ENCODE results near the gene OTUD7B.

Gene OTUD7B

DNA sequence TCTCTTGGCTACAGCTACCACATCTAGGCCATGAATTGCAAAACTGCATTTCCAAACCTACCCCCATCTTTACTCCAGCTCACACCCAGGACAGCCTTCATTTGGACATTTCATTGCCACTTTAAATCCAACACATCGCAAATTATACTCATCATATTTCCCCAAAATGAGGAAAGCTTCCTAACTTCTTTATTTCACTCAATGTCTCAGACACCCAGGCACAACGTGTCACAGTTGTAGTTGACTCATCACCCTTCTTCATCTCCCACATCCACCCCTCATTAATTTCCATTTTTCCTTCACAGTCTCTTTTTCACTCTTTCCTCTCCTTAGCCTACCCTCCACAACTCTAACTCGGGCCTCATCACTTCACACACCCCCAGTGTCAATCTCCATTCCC is 6.7 kb downstream of the OTUD7B start:
- DNase-seq (ENCODE audit: low read depth in 2 of 3, low spot score in 1 of 3) = no peak

DNA sequence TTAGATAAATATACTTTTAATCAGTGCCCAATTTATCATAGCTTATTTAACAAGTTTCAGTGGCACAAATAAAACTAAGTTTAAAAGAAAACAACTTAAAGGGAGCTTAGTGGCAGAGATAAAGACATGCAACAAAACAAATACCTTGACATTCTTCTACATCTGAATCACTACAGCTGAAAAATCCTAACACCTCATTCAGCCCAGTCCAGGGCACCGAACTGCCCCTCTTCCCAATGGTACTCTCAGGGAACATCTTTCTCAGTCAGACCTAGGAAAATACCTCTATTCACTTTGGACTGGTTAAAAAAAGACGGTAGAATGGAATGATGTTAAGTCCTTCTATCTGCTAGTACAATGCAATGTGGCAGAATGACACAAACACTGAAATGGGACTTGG is 8.3 kb downstream of the OTUD7B start:
- DNase-seq (ENCODE audit: low read depth in 2 of 3, low spot score in 1 of 3) = no peak

DNA sequence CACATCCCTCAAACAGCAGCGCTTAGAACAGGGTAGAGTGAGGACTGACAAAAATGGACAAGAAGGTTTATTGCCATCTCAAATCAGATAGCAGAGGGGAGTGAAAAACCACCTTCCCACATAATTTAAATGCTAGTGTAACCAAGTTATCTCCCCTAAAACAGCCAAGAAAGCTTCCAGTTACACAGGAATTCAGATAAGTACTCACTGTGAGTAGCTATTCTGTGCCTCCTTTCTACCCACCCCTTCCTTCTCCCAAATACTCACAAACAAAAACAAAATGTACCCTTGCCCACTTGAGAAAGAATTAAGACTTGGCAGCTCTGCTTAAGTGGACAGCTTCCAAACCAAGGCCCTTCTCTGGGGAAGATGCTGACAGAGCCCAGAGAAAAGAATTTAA is 9.1 kb downstream of the OTUD7B start:
- no peak for DNase-seq (ENCODE audit: low read depth in 2 of 3, low spot score in 1 of 3)

DNA sequence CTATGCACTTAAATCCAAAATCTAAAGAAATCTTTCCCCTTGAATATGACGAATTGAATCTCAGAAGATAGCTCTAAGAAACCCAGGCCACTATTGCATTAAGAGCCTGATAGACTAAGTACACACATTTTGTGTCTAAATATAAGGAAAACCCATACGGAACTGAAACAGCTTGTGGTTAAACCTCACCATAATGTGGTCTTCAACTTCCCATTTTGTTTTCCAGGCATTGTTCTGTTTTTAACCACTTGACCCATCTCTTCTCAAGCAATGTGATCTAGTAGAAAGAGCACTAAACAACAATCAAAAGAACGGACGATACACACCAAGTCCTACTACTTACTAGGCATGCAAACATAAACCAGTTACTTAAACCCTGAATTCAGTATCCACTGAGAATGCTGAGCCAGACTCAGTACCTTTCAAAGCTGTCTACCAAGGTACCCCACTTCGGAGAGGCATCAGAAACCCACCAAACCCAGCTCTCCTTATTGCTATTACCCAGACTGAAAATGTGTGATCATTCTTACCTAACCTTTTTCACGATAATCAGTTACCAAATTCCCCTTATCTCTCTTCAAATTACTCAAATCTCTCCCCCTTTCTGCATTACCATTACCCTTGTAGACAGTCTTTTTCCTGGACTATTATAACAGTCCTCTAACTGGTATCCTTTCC is 12.8 kb downstream of the OTUD7B start:
- peak in 2 of 3 donors; percentile 6 to 22 for DNase-seq (ENCODE audit: low read depth in 2 of 3, low spot score in 1 of 3)

GRCh38 chr1:149995927-149996326 is 14.6 kb downstream of the OTUD7B start:
- peak in 1 of 3 donors; percentile 13 for DNase-seq (ENCODE audit: low read depth in 2 of 3, low spot score in 1 of 3)

GRCh38 chr1:149993764-149994163 is 16.8 kb downstream of the OTUD7B start:
- DNase-seq (ENCODE audit: low read depth in 2 of 3, low spot score in 1 of 3) = no peak

GRCh38 chr1:149993181-149993580 is 17.3 kb downstream of the OTUD7B start:
- no peak for DNase-seq (ENCODE audit: low read depth in 2 of 3, low spot score in 1 of 3)

DNA sequence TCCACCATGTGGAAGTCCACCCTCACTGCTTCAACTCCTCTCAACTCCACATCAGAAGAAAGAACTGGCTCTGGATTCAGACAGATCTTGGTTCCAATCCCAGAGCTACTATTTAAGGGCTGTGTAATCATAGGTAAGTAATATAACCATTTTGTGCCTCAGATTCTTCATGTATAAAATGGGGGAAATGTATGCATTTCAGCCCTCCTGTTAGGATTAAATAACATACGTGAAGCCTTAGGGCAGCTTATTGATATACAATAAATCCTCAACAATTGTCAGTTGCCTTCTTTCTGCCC is 23.3 kb downstream of the OTUD7B start:
- no peak for DNase-seq (ENCODE audit: low read depth in 2 of 3, low spot score in 1 of 3)

- DNase-seq (ENCODE audit: low read depth in 2 of 3, low spot score in 1 of 3) = no peak
Observed at GRCh38 chr1:149986486-149987296, 23.8 kb downstream of the OTUD7B start.

DNA sequence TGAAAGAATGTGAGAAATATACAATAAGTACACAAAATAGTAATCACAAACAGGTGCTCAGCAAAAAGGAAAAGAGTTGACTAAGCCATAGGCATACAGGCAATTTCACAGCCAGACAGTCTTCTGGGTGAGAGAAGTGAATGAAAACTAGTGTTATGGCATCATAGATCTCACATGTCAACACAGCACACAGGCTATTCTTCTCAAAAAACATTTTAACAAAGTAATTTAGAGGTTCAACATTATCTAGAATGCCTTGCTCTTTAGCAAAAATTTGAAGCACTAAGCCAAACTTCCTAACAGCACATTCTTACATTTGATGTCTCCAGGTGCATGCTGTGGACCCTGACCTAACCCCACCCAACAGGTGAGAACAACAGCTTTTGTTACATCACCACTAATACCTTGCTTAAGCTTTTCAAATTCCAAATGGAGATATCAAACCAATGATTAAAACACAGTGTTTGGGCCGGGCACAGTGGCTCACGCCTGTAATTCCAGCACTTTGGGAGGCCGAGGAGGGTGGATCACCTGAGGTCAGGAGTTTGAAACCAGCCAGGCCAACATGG is 30.5 kb downstream of the OTUD7B start:
- DNase-seq (ENCODE audit: low read depth in 2 of 3, low spot score in 1 of 3) = no peak

- DNase-seq (ENCODE audit: low read depth in 2 of 3, low spot score in 1 of 3) = no peak
Observed at GRCh38 chr1:149979245-149979971, 31.1 kb downstream of the OTUD7B start.

DNA sequence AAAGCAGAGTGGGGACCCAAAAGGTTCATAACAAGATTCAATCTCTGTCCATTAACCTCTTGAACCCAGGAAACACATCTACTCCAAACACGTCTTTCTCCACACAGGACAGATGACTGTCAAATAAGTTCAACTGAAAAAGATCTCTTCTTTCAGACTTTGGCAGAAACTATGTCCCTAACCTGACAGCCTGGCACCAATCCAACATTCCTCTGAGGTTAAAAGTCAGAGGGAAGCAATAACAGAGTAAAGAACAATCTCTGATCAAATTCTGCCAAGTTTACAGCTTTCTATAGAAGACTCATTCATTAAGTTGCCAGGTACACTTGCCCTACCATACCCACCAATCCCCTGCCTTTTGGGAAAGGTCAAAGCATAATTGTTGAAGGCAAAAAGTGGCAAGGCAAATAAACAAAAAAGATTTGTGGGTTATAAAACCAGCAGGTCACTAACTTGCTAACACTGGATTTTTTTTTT is 31.9 kb downstream of the OTUD7B start:
- DNase-seq (ENCODE audit: low read depth in 2 of 3, low spot score in 1 of 3) = no peak

DNA sequence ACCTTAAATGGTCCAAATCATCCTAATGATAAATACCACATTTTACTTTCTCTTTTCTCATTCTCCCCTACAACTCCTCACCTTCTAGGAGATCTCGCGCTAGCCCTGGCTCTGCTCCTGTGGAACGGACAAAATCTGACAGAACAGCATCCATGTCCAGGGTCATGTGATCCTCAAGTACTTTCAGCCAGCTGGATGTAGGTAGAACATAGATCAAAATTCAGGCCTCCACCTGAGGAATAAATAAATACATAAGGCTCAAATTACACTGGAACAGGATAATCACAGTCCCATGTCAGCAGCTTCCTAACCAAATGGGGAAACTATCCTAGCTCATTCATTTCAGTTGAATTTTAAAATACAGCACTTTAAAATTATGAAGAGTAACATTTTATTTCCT is 33.2 kb downstream of the OTUD7B start:
- DNase-seq (ENCODE audit: low read depth in 2 of 3, low spot score in 1 of 3) = no peak

DNA sequence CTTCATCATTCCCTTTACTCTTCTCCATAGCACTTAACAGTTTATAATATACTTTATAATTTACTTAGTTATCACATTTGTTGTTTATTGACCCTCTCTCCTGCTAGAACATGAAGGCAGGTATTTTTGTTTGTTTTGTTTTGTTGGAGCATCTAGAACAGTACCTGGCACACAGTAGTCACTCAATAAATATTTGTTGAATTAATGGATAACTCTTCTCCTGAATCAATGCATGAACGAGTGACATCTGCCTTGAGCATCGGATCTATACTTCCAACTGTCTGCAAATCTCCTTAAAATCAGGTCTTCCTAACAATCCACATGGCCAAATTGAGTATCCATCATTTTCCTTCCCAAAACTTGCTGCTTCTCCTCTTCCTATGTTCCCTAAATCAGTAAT is 38.0 kb downstream of the OTUD7B start:
- no peak for DNase-seq (ENCODE audit: low read depth in 2 of 3, low spot score in 1 of 3)

GRCh38 chr1:149967646-149968045 is 42.9 kb downstream of the OTUD7B start:
- DNase-seq (ENCODE audit: low read depth in 2 of 3, low spot score in 1 of 3) = no peak

- DNase-seq (ENCODE audit: low read depth in 2 of 3, low spot score in 1 of 3) = no peak
Observed at GRCh38 chr1:149967041-149967440, 43.5 kb downstream of the OTUD7B start.

- no peak for DNase-seq (ENCODE audit: low read depth in 2 of 3, low spot score in 1 of 3)
Observed at GRCh38 chr1:149966405-149966804, 44.1 kb downstream of the OTUD7B start.

GRCh38 chr1:149965440-149965839 is 45.1 kb downstream of the OTUD7B start:
- no peak for DNase-seq (ENCODE audit: low read depth in 2 of 3, low spot score in 1 of 3)

GRCh38 chr1:149963358-149963757 is 47.2 kb downstream of the OTUD7B start:
- DNase-seq (ENCODE audit: low read depth in 2 of 3, low spot score in 1 of 3) = no peak

- DNase-seq (ENCODE audit: low read depth in 2 of 3, low spot score in 1 of 3) = no peak
Observed at GRCh38 chr1:149962736-149963135, 47.8 kb downstream of the OTUD7B start.

DNA sequence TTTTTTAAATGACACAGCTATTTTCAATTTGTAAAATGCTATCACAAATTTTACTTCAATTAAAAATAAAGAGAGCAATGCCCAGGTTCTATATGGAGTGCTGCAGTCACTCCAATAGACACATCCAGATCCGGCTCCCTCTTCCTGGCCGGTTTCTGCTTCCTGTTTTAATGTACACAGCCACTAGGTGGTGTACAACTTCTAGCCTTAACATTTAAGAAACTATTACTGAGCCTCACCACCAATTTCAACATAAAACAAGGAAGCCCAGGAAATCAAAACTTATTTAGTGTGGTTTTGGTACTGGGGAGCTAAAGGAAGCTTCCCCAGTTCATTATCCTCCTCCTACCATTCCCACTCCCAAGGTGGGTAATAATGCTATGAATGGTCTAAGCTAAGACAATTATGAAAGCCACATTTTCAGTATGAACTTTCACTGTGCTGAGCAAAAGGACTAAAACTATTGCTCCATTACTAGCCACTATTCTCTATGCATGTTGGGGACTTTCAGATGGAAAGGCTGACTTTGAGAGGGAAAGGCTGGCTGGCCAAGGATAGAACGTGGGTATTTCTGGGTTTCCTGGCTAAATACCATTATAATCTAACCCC is 48.4 kb downstream of the OTUD7B start:
- DNase-seq (ENCODE audit: low read depth in 2 of 3, low spot score in 1 of 3) = peak in 1 of 3 donors; percentile 44

All from stimulated activated CD4-positive, alpha-beta T cell treated with anti-CD3 and anti-CD28 coated beads, Interleukin-12 subunit alpha, Interleukin-12 subunit beta, amount 100 ng/mL, for 48 hours (primary cell).